ENCODE measurements around the gene UPK2. TPM values are rescaled to one million over a fixed set of nuclear protein-coding genes. Genes with fewer than 3 reads are reported as not detected.

UPK2 gene
- total and polyA plus RNA-seq, 2 of the 13 experiments (the other 11 are each of a cell fraction or from before 2014, with no cell fraction given), result not detected

GRCh38 chr11:118910309-118911112 is 45.6 kb upstream of the UPK2 start (continued):
- TF ChIP-seq ZNF770 (CRISPR knock-in tag; IDR thresholded peaks at IDR 0.05), result no peak
- TF ChIP-seq MXI1 (IDR thresholded peaks at IDR 0.05; ENCODE audit: borderline replicate concordance, low read depth, low read length), result 0 out of 3 replicates have a peak, but pooled peaks have one; percentile 19
- TF ChIP-seq ZBTB7A (CRISPR knock-in tag; IDR thresholded peaks at IDR 0.05), result no peak
- no peak for TF ChIP-seq NFE2 (CRISPR knock-in tag; IDR thresholded peaks at IDR 0.05)
- no peak for TF ChIP-seq PAX8 (CRISPR knock-in tag; IDR thresholded peaks at IDR 0.05; ENCODE audit: borderline replicate concordance)
- TF ChIP-seq SNAPC2 (CRISPR knock-in tag; IDR thresholded peaks at IDR 0.05), result no peak
- TF ChIP-seq SP4 (CRISPR knock-in tag; IDR thresholded peaks at IDR 0.05), result no peak
- no peak for TF ChIP-seq RBAK (CRISPR knock-in tag; IDR thresholded peaks at IDR 0.05)
- TF ChIP-seq ATAD3A (CRISPR knock-in tag; IDR thresholded peaks at IDR 0.05), result no peak
- TF ChIP-seq TFDP2 (CRISPR knock-in tag; IDR thresholded peaks at IDR 0.05), result no peak
- TF ChIP-seq ZNF101 (CRISPR knock-in tag; IDR thresholded peaks at IDR 0.05; ENCODE audit: borderline replicate concordance, low read depth), result no peak
- TF ChIP-seq CENPX (CRISPR knock-in tag; IDR thresholded peaks at IDR 0.05), result no peak
- no peak for TF ChIP-seq ZNF674 (CRISPR knock-in tag; IDR thresholded peaks at IDR 0.05; ENCODE audit: low read depth)
- no peak for TF ChIP-seq ZBTB46 (CRISPR knock-in tag; IDR thresholded peaks at IDR 0.05; ENCODE audit: borderline replicate concordance)
- peak; percentile 68; the same call in 1 of the 2 replicates for TF ChIP-seq ZNF768 (CRISPR knock-in tag; IDR thresholded peaks at IDR 0.05)
- TF ChIP-seq, protein P1, sequence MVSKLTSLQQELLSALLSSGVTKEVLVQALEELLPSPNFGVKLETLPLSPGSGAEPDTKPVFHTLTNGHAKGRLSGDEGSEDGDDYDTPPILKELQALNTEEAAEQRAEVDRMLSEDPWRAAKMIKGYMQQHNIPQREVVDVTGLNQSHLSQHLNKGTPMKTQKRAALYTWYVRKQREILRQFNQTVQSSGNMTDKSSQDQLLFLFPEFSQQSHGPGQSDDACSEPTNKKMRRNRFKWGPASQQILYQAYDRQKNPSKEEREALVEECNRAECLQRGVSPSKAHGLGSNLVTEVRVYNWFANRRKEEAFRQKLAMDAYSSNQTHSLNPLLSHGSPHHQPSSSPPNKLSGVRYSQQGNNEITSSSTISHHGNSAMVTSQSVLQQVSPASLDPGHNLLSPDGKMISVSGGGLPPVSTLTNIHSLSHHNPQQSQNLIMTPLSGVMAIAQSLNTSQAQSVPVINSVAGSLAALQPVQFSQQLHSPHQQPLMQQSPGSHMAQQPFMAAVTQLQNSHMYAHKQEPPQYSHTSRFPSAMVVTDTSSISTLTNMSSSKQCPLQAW (CRISPR knock-in tag; IDR thresholded peaks at IDR 0.05), result no peak
- TF ChIP-seq, protein P2, sequence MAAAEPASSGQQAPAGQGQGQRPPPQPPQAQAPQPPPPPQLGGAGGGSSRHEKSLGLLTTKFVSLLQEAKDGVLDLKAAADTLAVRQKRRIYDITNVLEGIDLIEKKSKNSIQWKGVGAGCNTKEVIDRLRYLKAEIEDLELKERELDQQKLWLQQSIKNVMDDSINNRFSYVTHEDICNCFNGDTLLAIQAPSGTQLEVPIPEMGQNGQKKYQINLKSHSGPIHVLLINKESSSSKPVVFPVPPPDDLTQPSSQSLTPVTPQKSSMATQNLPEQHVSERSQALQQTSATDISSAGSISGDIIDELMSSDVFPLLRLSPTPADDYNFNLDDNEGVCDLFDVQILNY (CRISPR knock-in tag; conservative IDR thresholded peaks at IDR 0.05), result no peak
- peak; percentile 56; the same call in 1 of the 2 replicates for TF ChIP-seq HNRNPL (IDR thresholded peaks at IDR 0.05; ENCODE audit: low read depth, low read length)
- TF ChIP-seq STAT5B (CRISPR knock-in tag; IDR thresholded peaks at IDR 0.05), result no peak
- TF ChIP-seq ZNF354B (CRISPR knock-in tag; IDR thresholded peaks at IDR 0.05), result no peak
- no peak for TF ChIP-seq ZNF792 (CRISPR knock-in tag; IDR thresholded peaks at IDR 0.05)
- TF ChIP-seq ZNF589 (CRISPR knock-in tag; conservative IDR thresholded peaks at IDR 0.05), result peak; percentile 46; the same call in 1 of the 2 replicates

Measured in HepG2 (cell line).